Uterus (tissue), 4 donors: ENCODE measurements around the gene LCNL1. TPM values are rescaled to one million over a fixed set of nuclear protein-coding genes. Genes with fewer than 3 reads are reported as not detected.

Source experiments
- DNase-seq, 2 donors: peaks; one replicate each; pipeline ENCODE4 v3.0.0-alpha.2; 2019 to 2020
- H3K27ac ChIP-seq, 2 donors: fragments of 200-600 bp; sonication (generic); 1 replicate in 1 of 2; 2 replicates in 1 of 2; pipeline ENCODE4 v1.5.1; 2016 to 2018
- H3K27me3 ChIP-seq, 2 donors: fragments of 200-600 bp; sonication (generic); one replicate each; pipeline ENCODE4 v1.5.1; 2018 to 2019; ENCODE audit warnings: control low read depth in 1 of 2
- H3K36me3 ChIP-seq, 2 donors: fragments of 200-600 bp; sonication (generic); one replicate each; pipeline ENCODE4 v1.5.1; 2019; ENCODE audit warnings: control low read depth in 1 of 2
- H3K4me1 ChIP-seq, 2 donors: fragments of 200-600 bp; sonication (generic); one replicate each; pipeline ENCODE4 v1.5.1; 2018 to 2019; ENCODE audit warnings: control low read depth in 1 of 2
- H3K4me3 ChIP-seq, 2 donors: fragments of 200-600 bp; sonication (generic); 1 replicate in 1 of 2; 2 replicates in 1 of 2; pipeline ENCODE4 v1.5.1; 2018 to 2019; ENCODE audit warnings: mild to moderate bottlenecking in 1 of 2
- H3K9me3 ChIP-seq, 2 donors: fragments of 200-600 bp; sonication (generic); one replicate each; pipeline ENCODE4 v1.5.1; 2019; ENCODE audit warnings: control low read depth in 1 of 2
- CTCF ChIP-seq, 4 experiments: fragments of 200-600 bp in 2 of 4; fragments of 450-650 bp in 2 of 4; sonication (generic) in 2 of 4; IDR thresholded peaks; one replicate each; pipeline ENCODE4 v1.5.1; 2016 to 2019; ENCODE audit warnings: antibody characterized with exemption in 4 of 4, mild to moderate bottlenecking in 2 of 4, moderate library complexity in 1 of 4
- POLR2A ChIP-seq, 2 donors: fragments of 450-650 bp; IDR thresholded peaks; one replicate each; pipeline ENCODE4 v1.6.1; 2016; ENCODE audit warnings: antibody characterized with exemption in 2 of 2, mild to moderate bottlenecking in 1 of 2, moderate library complexity in 1 of 2
- intact Hi-C: fragments of 100-400 bp; cut with DNase I; formaldehyde crosslinking; loops from one replicate; pipeline ENCODE4 v1.15.1; 2023; ENCODE audit warnings: low total_unique reads
- total RNA-seq, 4 donors: library from RNA; depleted of rRNA in 3 of 4; stranded (reverse); fragments of >200 nt in 3 of 4; gene quantifications; one replicate each; pipeline versions ENCODE4 v1.1.0 to v1.2.4, GENCODE V29; 2014 to 2023
- donor health status: DM: yes; HTN: yes; CAD: no.

Gene LCNL1
- total RNA-seq, 4 donors from 2014 or later = under 0.01 to 6.9 (median 0.54) TPM

GRCh38 chr9:136951541-136952320 lies 31.1 kb upstream of the LCNL1 start, which contains the start of gene LCN12:
LCN12 (plus strand) TSS chr9:136952273; CDS start chr9:136952328, 55 bp downstream.
- no peak for DNase-seq
- Histone ChIP-seq H3K27ac (peak within 1 kb of the TSS in 1 of 2 donors; percentile 26), H3K36me3 (no peaks in the 10 kb centered on the region), H3K4me1 (no peaks in the 10 kb centered on the region), H3K27me3 (no peaks in the 10 kb centered on the region), H3K9me3 (no peaks in the 10 kb centered on the region), H3K4me3 (no peak within 1 kb of the TSS)
- intact Hi-C loops = no loop called here
- TF ChIP-seq POLR2A (IDR thresholded peaks at IDR 0.05) (no peak), CTCF (IDR thresholded peaks at IDR 0.05) (no peak)

- H3K4me3 ChIP-seq = no peak overlapping the region
- no peaks in the 10 kb centered on the region for H3K27me3 ChIP-seq
- TF ChIP-seq CTCF (IDR thresholded peaks at IDR 0.05) = no peak
- TF ChIP-seq POLR2A (IDR thresholded peaks at IDR 0.05) = no peak
- H3K27ac ChIP-seq = peak overlapping the region in 1 of 2 donors; percentile 26
- no peak for DNase-seq
- H3K36me3 ChIP-seq = no peaks in the 10 kb centered on the region
- intact Hi-C loops = no loop called here
- no peaks in the 10 kb centered on the region for H3K4me1 ChIP-seq
- H3K9me3 ChIP-seq = no peaks in the 10 kb centered on the region
Measured at GRCh38 chr9:136952321-136952850, 30.4 kb upstream of the LCNL1 start.

GRCh38 chr9:136952876-136953770 lies 29.7 kb upstream of the LCNL1 start:
- H3K4me1 ChIP-seq = no peaks in the 10 kb centered on the region

GRCh38 chr9:136953771-136954269 lies 29.0 kb upstream of the LCNL1 start:
- Histone ChIP-seq H3K4me3 (no peak overlapping the region), H3K9me3 (no peaks in the 10 kb centered on the region), H3K4me1 (no peaks in the 10 kb centered on the region), H3K36me3 (no peaks in the 10 kb centered on the region), H3K27me3 (no peaks in the 10 kb centered on the region), H3K27ac (no peak overlapping the region)
- intact Hi-C loops = no loop called here
- TF ChIP-seq CTCF (IDR thresholded peaks at IDR 0.05) (no peak), POLR2A (IDR thresholded peaks at IDR 0.05) (no peak)
- DNase-seq = no peak

More at GRCh38 chr9:136952876-136953770, 29.7 kb upstream of the LCNL1 start:
- Histone ChIP-seq H3K4me3 (no peak overlapping the region), H3K27me3 (no peaks in the 10 kb centered on the region), H3K27ac (peak overlapping the region in 1 of 2 donors; percentile 26), H3K36me3 (no peaks in the 10 kb centered on the region), H3K9me3 (no peaks in the 10 kb centered on the region)
- no peak for DNase-seq
- intact Hi-C loops = no loop called here
- no peak for TF ChIP-seq CTCF (IDR thresholded peaks at IDR 0.05)
- TF ChIP-seq POLR2A (IDR thresholded peaks at IDR 0.05) = no peak
